GM23248 (cell line): ENCODE data around the gene ALDH3B1. TPM values are rescaled to one million over a fixed set of nuclear protein-coding genes. Genes with fewer than 3 reads are reported as not detected.

Experiments
- DNase-seq: peaks from one replicate; pipeline ENCODE4 v3.0.0-alpha.2; 2015
- H2AFZ ChIP-seq: fragments of 200-600 bp; sonication (generic); 2 replicates; pipeline ENCODE4 v1.6.1; 2016; ENCODE audit warnings: antibody characterized with exemption
- H3F3A ChIP-seq: fragments of 200-600 bp; sonication (generic); 2 replicates; pipeline ENCODE4 v1.6.1; 2016; ENCODE audit warnings: mild to moderate bottlenecking, antibody characterized with exemption, mixed run types; ENCODE audit not compliant: insufficient read depth
- H3K27ac ChIP-seq: fragments of 200-600 bp; sonication (generic); 2 replicates; pipeline ENCODE4 v1.5.1; 2016; ENCODE audit warnings: mild to moderate bottlenecking
- H3K27me3 ChIP-seq: fragments of 200-600 bp; sonication (generic); replicated peaks from 2 replicates; pipeline ENCODE4 v1.6.1; 2016; ENCODE audit warnings: mild to moderate bottlenecking; ENCODE audit not compliant: insufficient read depth
- H3K36me3 ChIP-seq: fragments of 200-600 bp; sonication (generic); 2 replicates; pipeline ENCODE4 v1.6.1; 2016; ENCODE audit warnings: low read depth, mild to moderate bottlenecking
- H3K4me1 ChIP-seq: fragments of 200-600 bp; sonication (generic); 2 replicates; pipeline ENCODE4 v1.6.1; 2016; ENCODE audit warnings: mild to moderate bottlenecking; ENCODE audit not compliant: insufficient read depth
- H3K4me2 ChIP-seq: fragments of 200-600 bp; sonication (generic); one replicate; pipeline ENCODE4 v1.6.1; 2016; ENCODE audit warnings: mild to moderate bottlenecking; ENCODE audit not compliant: unreplicated experiment
- H3K4me3 ChIP-seq: fragments of 200-600 bp; sonication (generic); 2 replicates; pipeline ENCODE4 v1.5.1; 2016; ENCODE audit warnings: mild to moderate bottlenecking
- H3K79me2 ChIP-seq: fragments of 200-600 bp; sonication (generic); 2 replicates; pipeline ENCODE4 v1.6.1; 2016; ENCODE audit warnings: mild to moderate bottlenecking; ENCODE audit not compliant: insufficient read depth
- H3K9ac ChIP-seq: fragments of 200-600 bp; sonication (generic); 2 replicates; pipeline ENCODE4 v1.6.1; 2016; ENCODE audit warnings: mild to moderate bottlenecking
- H3K9me2 ChIP-seq: fragments of 200-600 bp; sonication (generic); 2 replicates; pipeline ENCODE4 v1.6.1; 2016; ENCODE audit warnings: mixed run types, mild to moderate bottlenecking, moderate library complexity; ENCODE audit not compliant: insufficient read depth
- H3K9me3 ChIP-seq: fragments of 200-600 bp; sonication (generic); one replicate; pipeline ENCODE4 v1.6.1; 2017; ENCODE audit warnings: low read depth
- H4K20me1 ChIP-seq: fragments of 200-600 bp; sonication (generic); 2 replicates; pipeline ENCODE4 v1.6.0; 2016; ENCODE audit not compliant: insufficient read depth
- EZH2 ChIP-seq: fragments of 200-600 bp; sonication (generic); IDR thresholded peaks from 2 replicates; pipeline ENCODE4 v1.6.1; 2018; ENCODE audit warnings: antibody characterized with exemption, mild to moderate bottlenecking; ENCODE audit not compliant: insufficient read depth, poor library complexity, severe bottlenecking
- EZH2phosphoT487 ChIP-seq: fragments of 200-600 bp; sonication (generic); IDR thresholded peaks from 2 replicates; pipeline ENCODE4 v1.6.1; 2018; ENCODE audit warnings: antibody characterized with exemption, moderate library complexity, mild to moderate bottlenecking, low read depth; ENCODE audit not compliant: insufficient read depth
- WGBS, 2 experiments: methylation state at CpG; one replicate each; pipeline ENCODE4 v1.1.6; 2015 to 2017; ENCODE audit warnings: low lambda C conversion rate in 2 of 2, low coverage in 1 of 2; ENCODE audit errors: missing lambda C conversion rate in 2 of 2; 5-methylcytosine and 5-hydroxymethylcytosine counted together
- in situ Hi-C: fragments of 300-500 bp; cut with MboI; formaldehyde crosslinking; loops from 2 replicates; pipeline ENCODE4 v1.15.0; 2020
- polyA plus RNA-seq: library from polyadenylated mRNA; unstranded; fragments of >200 nt; fragmentation: Nextera tagmentation; extraction: Ambion mirVana; gene quantifications from 2 replicates; pipeline ENCODE4 v1.2.1, GENCODE V29; 2016
- total RNA-seq: library from RNA; depleted of rRNA; stranded (reverse); fragments of >200 nt; shearing (Covaris generic); gene quantifications from 2 replicates; pipeline ENCODE4 v1.2.3, GENCODE V29; 2014

Gene ALDH3B1
- total and polyA plus RNA-seq, 2 experiments from 2014 or later = 42.7 to 63.9 TPM

DNA sequence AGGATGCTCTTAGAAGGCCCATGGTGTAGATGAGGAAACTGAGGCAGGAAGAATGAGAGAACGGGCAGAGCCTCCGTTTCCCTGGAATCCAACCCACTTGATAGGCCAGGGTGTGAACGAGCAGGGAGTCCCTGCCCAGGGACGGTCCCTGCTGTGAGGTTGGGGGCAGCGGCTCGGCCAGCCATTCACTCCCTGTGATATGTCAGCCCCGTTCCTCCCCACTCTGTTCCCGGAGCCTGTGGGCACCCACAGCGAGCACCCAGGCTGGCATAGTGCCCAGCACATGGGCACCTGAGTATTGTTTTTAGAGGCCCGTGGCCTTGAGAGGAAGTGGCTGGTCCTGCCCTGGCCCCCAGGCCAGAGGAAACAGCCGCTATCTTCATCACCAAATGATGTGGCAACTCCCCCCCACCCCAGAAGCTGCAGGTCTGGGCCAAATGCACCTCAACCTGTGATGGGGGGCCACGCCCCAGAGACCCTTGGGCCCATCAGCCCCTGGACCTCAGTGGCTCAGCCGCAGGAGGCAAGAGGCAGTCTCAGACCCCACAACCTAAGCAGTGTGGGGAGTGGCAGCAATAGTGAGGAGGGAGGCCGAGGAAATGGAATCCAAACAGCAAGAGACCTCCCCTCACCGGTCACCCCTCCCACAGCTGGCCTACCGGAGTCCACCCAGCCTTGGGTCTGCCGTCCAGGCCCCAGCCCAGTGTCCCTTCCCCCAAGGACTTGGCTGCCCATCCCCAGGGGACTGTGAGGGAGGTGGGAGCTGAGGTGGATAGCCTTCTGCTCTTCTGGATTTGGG, 2.1 kb downstream of the ALDH3B1 start:
- 93 to 94% methylated on average over 17 of the region's 17 CpGs for WGBS, 2 experiments
- H3K36me3 ChIP-seq = no peaks in the 10 kb centered on the region; the same call in 1 of the 2 replicates
- peaks cover 53% of the 10 kb centered on the region for H3K4me1 ChIP-seq
- no peak for TF ChIP-seq EZH2
- no peak for TF ChIP-seq EZH2phosphoT487
- H3K4me2 ChIP-seq = peak overlapping the region; percentile 14
- peak overlapping the region; percentile 99 for H3K27ac ChIP-seq
- no peaks in the 10 kb centered on the region for H3K9me3 ChIP-seq
- no peak overlapping the region for H3K4me3 ChIP-seq
- H3K27me3 ChIP-seq = no peaks in the 10 kb centered on the region
- in situ Hi-C loops = no loop called here
- H3F3A ChIP-seq = peaks cover 19% of the 10 kb centered on the region
- no peaks in the 10 kb centered on the region for H4K20me1 ChIP-seq
- H3K9ac ChIP-seq = peak overlapping the region; percentile 74
- H3K79me2 ChIP-seq = peaks cover 28% of the 10 kb centered on the region
- H3K9me2 ChIP-seq = no peaks in the 10 kb centered on the region
- H2AFZ ChIP-seq = no peak overlapping the region
- no peak for DNase-seq

DNA sequence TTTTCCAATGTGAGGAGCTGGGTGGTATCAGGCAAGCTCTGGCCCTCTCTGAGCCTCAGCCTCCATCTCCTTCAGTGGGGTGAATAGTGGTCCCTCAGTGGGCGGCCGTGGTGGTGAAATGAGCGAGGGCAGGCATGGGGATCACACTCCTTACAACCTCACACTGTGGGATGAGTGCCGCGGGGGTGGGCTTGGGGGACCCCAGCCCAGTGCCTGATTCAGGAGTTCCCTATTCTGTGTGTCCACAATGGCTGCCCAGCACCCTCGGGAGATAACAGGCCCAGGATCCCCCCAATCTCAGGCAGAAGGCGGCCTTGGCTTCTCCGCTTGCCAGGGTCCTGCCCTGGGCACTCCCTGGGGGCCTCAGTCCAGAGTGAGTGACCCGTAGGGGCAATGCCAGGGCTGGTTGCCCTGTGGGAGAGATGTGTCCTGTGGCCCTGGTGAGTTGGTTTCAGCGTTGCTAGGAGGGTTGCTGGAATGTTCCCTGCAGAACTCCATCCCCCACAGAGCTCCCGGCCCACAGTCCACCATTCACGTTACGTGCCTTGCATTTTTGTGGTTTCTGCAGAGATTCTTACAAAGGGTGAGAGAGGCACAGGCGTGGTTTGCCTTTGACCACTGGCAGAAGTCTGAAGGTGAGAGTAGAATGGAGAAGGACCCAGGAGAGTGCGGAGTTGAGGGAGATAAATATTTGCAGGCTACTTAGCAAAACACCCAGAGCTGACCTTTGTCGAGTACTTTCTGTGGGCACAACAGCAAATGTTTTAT, 2.9 kb downstream of the ALDH3B1 start:
- H3K9me3 ChIP-seq = no peaks in the 10 kb centered on the region
- H3K27ac ChIP-seq = peak overlapping the region; percentile 99
- H3K9me2 ChIP-seq = no peaks in the 10 kb centered on the region
- TF ChIP-seq EZH2phosphoT487 (no peak), EZH2 (no peak)
- H2AFZ ChIP-seq = no peak overlapping the region
- H3K4me2 ChIP-seq = peak overlapping the region; percentile 59
- peaks cover 19% of the 10 kb centered on the region for H3F3A ChIP-seq
- in situ Hi-C loops = no loop called here
- WGBS, 2 experiments = 47 to 51% methylated on average over 15 to 16 of the region's 16 CpGs
- H3K4me1 ChIP-seq = peaks cover 53% of the 10 kb centered on the region
- no peaks in the 10 kb centered on the region for H3K27me3 ChIP-seq
- H3K4me3 ChIP-seq = no peak overlapping the region
- DNase-seq = peak; percentile 98
- H4K20me1 ChIP-seq = no peaks in the 10 kb centered on the region
- H3K9ac ChIP-seq = peak overlapping the region; percentile 74
- peaks cover 28% of the 10 kb centered on the region for H3K79me2 ChIP-seq
- H3K36me3 ChIP-seq = no peaks in the 10 kb centered on the region; the same call in 1 of the 2 replicates

DNA sequence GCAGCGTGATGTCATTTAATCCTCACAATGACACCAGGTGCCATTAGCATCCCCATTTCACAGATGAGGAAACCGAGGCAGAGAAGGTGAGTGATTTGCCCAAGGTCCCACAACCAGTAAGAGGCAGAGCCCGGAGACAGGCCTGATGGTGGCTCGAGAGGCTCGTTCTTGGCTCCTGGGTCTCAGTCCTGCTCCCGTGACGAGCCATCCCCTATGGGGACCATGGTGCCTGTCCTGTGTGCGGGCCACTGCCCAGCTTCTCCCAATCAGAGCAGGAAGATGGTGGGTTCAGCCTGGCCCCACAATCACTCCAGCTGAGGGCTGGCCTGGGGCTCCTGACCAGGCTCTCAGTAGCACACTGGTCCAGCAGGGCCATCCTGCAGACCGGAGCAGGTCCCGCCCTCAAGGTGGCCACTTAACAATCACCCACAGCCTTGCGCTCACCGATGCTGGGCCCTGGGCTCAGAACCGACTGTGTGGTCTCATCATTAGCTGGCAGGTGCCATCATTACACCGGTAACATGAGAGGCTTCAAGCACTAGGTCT, 3.6 kb downstream of the ALDH3B1 start:
- DNase-seq = no peak
- Histone ChIP-seq H3K79me2 (peaks cover 28% of the 10 kb centered on the region), H2AFZ (no peak overlapping the region), H3K27ac (peak overlapping the region; percentile 99), H3K36me3 (no peaks in the 10 kb centered on the region; the same call in 1 of the 2 replicates), H4K20me1 (no peaks in the 10 kb centered on the region), H3F3A (peaks cover 19% of the 10 kb centered on the region), H3K4me2 (peak overlapping the region; percentile 59), H3K9ac (peak overlapping the region; percentile 65), H3K4me3 (no peak overlapping the region), H3K9me3 (no peaks in the 10 kb centered on the region), H3K9me2 (no peaks in the 10 kb centered on the region), H3K4me1 (peaks cover 53% of the 10 kb centered on the region), H3K27me3 (no peaks in the 10 kb centered on the region)
- TF ChIP-seq EZH2 (no peak), EZH2phosphoT487 (no peak)
- in situ Hi-C loops = no loop called here
- 95 to 99% methylated on average over 14 of the region's 14 CpGs for WGBS, 2 experiments
